Gastrocnemius medialis (tissue), 4 donors: ENCODE results near the gene MTFR2.

ENCODE experiments used
- CTCF ChIP-seq, 5 experiments: fragments of 450-650 bp in 3 of 5; fragments of 200-600 bp in 2 of 5; sonication (generic) in 2 of 5; IDR thresholded peaks in 4 of 5; conservative IDR thresholded peaks in 1 of 5; 1 replicate in 4 of 5; 2 replicates in 1 of 5; pipeline ENCODE4 v1.5.1; 2016 to 2019; ENCODE audit warnings: antibody characterized with exemption in 5 of 5, mild to moderate bottlenecking in 3 of 5, moderate library complexity in 3 of 5
- POLR2A ChIP-seq, 2 donors: fragments of 450-650 bp; IDR thresholded peaks; one replicate each; pipeline ENCODE4 v1.6.1; 2017; ENCODE audit warnings: antibody characterized with exemption in 2 of 2, mild to moderate bottlenecking in 2 of 2, moderate library complexity in 2 of 2

- TF ChIP-seq CTCF (IDR thresholded peaks at IDR 0.05 in 4 of 5, conservative IDR thresholded peaks at IDR 0.05 in 1 of 5) (no peak), POLR2A (IDR thresholded peaks at IDR 0.05) (no peak)
These were observed 13.4 kb downstream of the MTFR2 start for GRCh38 chr6:136236466-136237293.
